Measurements from ENCODE around the gene NR1H2.

DNA sequence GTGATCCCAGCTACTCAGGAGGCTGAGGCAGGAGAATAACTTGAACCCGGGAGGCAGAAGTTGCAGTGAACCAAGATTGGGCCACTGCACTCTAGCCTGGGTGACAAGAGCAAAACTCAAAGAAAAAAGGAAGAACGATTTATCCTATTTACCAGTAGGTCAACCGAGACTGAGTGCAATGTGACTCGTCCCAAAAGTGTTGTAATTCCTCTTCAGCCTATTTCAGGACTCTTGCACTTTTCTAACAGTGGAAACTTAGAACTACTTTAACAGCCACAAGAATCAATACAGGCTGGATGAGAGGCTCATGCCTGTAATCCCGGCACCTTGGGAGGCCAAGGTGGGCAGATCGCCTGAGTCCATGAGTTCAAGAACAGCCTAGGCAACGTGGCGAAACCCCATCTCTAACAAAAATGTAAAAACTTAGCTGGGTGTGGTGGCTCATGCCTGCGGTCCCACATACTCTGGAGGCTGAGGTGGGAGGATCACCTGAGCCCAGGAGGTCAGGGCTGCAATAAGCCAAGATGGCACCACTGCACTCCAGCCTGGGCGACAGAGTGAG lies 4.3 kb upstream of the NR1H2 start:
- TF ChIP-seq CTCF (IDR thresholded peaks at IDR 0.05) (no peak), POLR2A (IDR thresholded peaks at IDR 0.05) (no peak)
